Activated naive CD4-positive, alpha-beta T cell treated with anti-CD3 and anti-CD28 coated beads, Interleukin-2, amount 10 ng/mL, durations not matched to agents 7 days and 5 days (primary cell): ENCODE measurements around the gene PCSK6.
"Not testable (repeated sequence)": the region's sequence is repeated elsewhere in the genome, so short reads cannot be mapped to it uniquely, and the experiment has no call there.

Source experiments
- CTCF ChIA-PET: fragments of 350-600 bp; sonication (Branson Sonifier 250); formaldehyde crosslinking; loops from one replicate; lab custom pipeline; 2021; ENCODE audit warnings: antibody characterized with exemption; lab: Charles Lee
- DNase-seq: peaks from one replicate; pipeline ENCODE4 v3.0.0-alpha.2; 2020
- H3K27ac Mint-ChIP-seq: one replicate; pipeline ENCODE4 v1.8.0; 2021; ENCODE audit warnings: mild to moderate bottlenecking, moderate library complexity, mixed read lengths
- H3K27me3 Mint-ChIP-seq: one replicate; pipeline ENCODE4 v1.8.0; 2021; ENCODE audit warnings: mild to moderate bottlenecking, mixed read lengths
- H3K36me3 Mint-ChIP-seq: one replicate; pipeline ENCODE4 v1.8.0; 2021; ENCODE audit warnings: mixed read lengths
- H3K4me1 Mint-ChIP-seq: one replicate; pipeline ENCODE4 v1.8.0; 2021; ENCODE audit warnings: mixed read lengths
- H3K4me3 Mint-ChIP-seq: one replicate; pipeline ENCODE4 v1.8.0; 2021; ENCODE audit warnings: mild to moderate bottlenecking, moderate library complexity, mixed read lengths
- H3K9me3 Mint-ChIP-seq: one replicate; pipeline ENCODE4 v1.8.0; 2021; ENCODE audit warnings: mixed read lengths

Gene PCSK6

DNA sequence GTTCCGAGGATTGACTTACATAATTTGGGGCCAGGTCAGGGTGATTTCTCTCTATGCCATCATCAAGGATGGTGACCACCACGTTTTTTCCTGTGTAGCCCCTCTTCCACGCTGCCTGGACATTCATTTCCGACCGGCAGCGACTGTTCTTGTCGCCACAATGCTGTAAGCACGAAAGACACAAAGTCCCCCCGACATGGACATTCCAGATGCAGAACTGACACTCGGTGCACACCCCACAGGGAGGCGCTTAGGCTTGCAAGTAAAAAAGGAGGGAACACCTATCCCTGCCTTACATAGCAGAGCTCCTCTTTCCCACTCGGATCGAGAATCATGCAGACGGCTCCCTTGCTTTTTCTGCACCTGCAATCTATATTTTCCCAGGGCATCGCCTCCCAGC, 58.2 kb downstream of the PCSK6 start:
- Mint-ChIP-seq H3K36me3 (no peaks in the 10 kb centered on the region), H3K4me1 (no peaks in the 10 kb centered on the region), H3K27me3 (peaks cover 18% of the 10 kb centered on the region), H3K27ac (no peak overlapping the region), H3K9me3 (no peaks in the 10 kb centered on the region), H3K4me3 (no peak overlapping the region)
- DNase-seq: no peak
- CTCF ChIA-PET: no interaction called here

DNA sequence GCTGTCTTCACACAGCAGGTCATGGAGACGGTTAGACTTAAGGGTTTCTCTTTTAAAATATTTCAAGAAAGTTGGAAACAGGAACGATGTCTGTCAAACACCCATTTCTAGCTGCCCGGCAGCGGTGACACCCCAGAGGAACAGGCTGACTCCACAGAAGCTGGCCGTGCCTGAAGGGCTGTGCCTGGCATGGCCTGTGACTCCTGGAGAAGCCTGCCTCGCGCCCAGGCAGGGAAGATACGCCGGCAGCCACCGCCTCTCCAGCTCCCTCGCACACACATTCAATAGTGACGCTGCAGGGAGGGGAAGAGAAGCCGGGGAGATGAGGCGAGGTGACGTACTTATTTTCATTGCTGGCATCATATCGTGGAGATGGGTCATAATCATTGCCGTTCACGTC, 59.9 kb downstream of the PCSK6 start:
- CTCF ChIA-PET: no interaction called here
- Mint-ChIP-seq H3K36me3 (no peaks in the 10 kb centered on the region), H3K9me3 (no peaks in the 10 kb centered on the region), H3K4me3 (no peak overlapping the region), H3K4me1 (no peaks in the 10 kb centered on the region), H3K27ac (no peak overlapping the region), H3K27me3 (peaks cover 20% of the 10 kb centered on the region)
- no peak for DNase-seq

DNA sequence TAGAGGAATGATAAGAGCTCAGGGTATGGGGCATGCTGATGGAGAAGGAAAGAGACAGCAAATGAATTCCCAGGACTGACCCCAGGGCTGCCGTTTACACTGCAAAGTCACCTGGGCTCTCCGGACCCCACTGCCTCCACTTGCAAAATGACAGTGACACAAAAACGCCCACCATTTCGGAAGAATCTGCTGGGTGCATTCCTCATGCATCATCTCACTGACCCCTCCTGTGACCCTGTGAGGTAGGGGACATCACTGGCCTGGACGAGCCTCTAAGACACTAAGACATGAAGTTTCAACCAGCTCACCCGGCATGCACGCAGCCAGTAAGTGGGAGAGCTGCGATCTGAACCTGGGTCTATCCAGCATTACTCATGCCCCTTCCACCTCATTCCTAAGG, 60.3 kb downstream of the PCSK6 start:
- H3K4me3 Mint-ChIP-seq: no peak overlapping the region
- peaks cover 16% of the 10 kb centered on the region for H3K27me3 Mint-ChIP-seq
- H3K4me1 Mint-ChIP-seq: no peaks in the 10 kb centered on the region
- no peaks in the 10 kb centered on the region for H3K36me3 Mint-ChIP-seq
- no peak for DNase-seq
- H3K27ac Mint-ChIP-seq: no peak overlapping the region
- no peaks in the 10 kb centered on the region for H3K9me3 Mint-ChIP-seq
- CTCF ChIA-PET: no interaction called here

DNA sequence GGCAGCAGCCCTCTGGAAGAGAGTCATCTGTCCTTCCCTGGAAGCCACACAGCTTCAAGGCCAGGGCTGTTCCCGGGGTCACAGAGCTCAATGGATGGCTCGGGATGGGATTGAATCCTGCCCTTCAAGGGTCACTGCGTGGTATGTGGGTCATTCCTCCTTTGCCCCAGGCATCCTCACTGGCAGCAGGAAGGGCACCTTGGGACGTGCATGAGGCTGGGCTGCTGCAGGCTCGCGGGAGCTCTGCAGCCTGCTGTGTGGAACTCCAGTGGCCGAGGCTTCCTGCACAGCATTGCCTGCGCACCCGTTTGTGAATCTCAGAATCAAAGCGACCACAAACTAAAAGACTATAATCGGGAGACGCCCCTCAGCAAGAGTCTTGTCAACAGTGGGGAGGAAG, 60.7 kb downstream of the PCSK6 start:
- Mint-ChIP-seq H3K36me3 (no peaks in the 10 kb centered on the region), H3K9me3 (no peaks in the 10 kb centered on the region), H3K27me3 (peaks cover 19% of the 10 kb centered on the region), H3K4me1 (no peaks in the 10 kb centered on the region), H3K4me3 (no peak overlapping the region), H3K27ac (no peak overlapping the region)
- no peak for DNase-seq
- CTCF ChIA-PET: no interaction called here

DNA sequence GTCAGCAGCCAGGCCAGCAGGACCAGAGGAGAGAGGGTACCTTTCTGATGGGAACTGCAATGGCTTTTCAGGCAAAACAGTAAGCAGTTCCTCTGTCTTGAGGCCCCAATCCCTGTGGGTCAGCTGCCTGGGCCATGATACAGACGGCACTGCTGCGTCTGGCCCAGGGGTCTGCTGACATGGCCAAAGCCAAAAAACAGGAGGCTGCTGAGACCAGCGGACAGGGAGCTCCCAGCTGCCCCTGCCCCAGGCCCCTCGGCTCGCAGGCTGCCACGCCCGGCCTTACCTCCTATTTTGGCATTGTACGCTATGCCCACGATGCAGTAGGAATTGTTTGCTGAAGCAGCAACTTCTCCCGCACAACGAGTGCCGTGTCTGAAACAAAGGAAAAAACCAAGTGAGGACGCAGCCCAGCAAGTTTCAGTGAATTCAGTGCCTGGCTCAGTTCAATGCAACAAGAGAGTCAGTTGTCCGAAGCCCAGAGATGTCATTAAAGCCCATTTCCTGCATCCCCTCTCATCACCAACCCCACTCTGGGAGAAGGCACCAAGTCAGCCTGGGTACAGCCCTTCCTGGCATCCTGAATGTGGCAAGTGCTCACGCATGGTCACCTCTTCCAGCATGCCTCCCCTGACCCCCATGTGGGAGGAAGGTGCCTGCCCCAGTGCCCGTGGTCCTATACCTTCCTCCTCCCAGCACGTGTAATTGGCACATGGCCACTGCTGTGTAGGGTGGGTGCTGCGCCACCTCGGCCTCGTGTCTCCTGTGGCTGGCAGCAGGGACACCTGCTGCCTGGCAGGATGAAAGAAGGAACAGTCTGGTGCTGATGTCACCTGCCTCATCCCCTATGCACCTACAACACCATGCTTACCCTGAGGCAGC, 61.7 kb downstream of the PCSK6 start:
- CTCF ChIA-PET: no interaction called here
- Mint-ChIP-seq H3K27ac (no peak overlapping the region), H3K4me3 (no peak overlapping the region), H3K36me3 (no peaks in the 10 kb centered on the region), H3K27me3 (peaks cover 20% of the 10 kb centered on the region), H3K9me3 (no peaks in the 10 kb centered on the region), H3K4me1 (no peaks in the 10 kb centered on the region)
- DNase-seq: no peak

DNA sequence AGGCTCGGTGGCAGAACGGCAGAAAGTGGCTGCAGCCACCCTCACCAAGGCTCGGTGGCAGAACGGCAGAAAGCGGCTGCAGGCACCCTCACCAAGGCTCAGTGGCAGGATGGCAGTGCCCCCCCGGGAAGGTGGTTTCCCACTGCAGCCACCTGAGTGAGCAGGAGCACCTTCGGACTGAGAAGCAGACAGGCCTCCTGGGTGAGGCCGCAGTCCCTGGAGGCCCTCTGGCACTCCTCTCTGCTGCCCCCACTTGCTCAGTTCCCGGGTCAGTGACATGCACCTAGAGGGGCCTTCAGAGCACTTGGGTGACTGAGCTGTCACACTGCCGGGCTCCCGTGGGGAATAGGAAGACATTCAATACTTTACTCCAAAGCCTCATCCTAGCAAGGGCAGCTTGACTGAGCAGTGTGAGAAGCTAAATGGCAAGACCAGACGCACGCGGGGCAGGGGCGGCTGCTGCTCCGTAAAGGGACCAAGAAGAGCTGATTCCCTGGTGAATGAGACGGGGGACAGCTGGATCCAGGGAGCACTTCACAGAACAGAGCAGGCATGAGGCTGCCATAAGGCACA, 62.7 kb downstream of the PCSK6 start:
- no peaks in the 10 kb centered on the region for H3K9me3 Mint-ChIP-seq

DNA sequence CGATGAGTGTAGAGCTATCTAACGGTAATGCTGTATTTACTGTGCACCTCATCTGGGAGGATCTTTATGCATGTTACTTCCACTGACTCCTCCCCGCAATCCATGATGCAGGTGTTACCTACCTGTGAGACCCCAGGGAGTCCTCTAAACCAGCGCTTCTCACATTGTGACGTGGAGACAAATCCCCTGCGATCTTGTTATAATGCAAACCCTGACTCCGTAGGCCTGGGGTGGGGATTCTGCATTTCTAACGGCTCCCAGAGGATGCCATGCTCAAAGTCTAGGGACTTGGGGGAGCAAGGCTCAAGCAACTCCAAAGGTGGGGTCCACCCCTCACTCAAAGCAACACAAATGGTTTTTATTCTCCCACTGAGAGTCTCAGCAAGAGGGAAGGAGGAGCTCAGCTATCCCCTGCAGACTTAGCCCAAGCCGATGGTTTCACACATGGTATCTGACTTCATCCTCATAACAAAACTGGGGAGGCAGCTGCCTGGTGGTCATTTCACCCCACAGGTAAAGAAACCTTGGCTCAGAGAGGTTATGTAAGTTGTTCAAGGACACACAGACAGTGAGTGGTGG, 63.6 kb downstream of the PCSK6 start:
- peaks cover 25% of the 10 kb centered on the region for H3K27me3 Mint-ChIP-seq
- H3K36me3 Mint-ChIP-seq: no peaks in the 10 kb centered on the region
- no peak overlapping the region for H3K4me3 Mint-ChIP-seq
- CTCF ChIA-PET: no interaction called here
- no peak overlapping the region for H3K27ac Mint-ChIP-seq
- H3K4me1 Mint-ChIP-seq: no peaks in the 10 kb centered on the region
- no peak for DNase-seq
- no peaks in the 10 kb centered on the region for H3K9me3 Mint-ChIP-seq

More for the DNA sequence above, 62.7 kb downstream of the PCSK6 start:
- CTCF ChIA-PET: no interaction called here
- Mint-ChIP-seq H3K27ac (no peak overlapping the region), H3K27me3 (peaks cover 29% of the 10 kb centered on the region), H3K4me1 (no peaks in the 10 kb centered on the region), H3K36me3 (no peaks in the 10 kb centered on the region), H3K4me3 (no peak overlapping the region)
- DNase-seq: no peak

DNA sequence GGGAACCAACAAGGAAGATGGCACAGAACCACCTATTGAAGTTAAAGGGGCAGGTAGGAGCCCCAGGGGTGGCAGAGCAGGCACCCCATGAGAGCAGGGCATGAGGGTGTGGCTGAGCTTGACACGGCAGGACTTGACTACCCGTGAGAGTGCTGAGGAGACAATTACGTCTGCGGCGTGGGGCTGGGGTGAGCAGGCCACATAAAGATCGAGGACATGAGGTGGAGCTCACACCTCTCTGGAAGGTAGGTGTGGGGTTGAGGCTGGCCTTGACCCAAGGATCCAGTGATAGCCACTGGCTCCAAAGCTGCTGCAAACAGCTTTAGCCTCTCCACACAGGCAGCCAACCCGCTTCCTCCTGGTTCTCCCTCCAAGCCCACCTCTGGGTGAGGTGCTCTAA, 64.5 kb downstream of the PCSK6 start:
- CTCF ChIA-PET: no interaction called here
- DNase-seq: no peak
- Mint-ChIP-seq H3K27ac (no peak overlapping the region), H3K9me3 (no peaks in the 10 kb centered on the region), H3K4me3 (no peak overlapping the region), H3K27me3 (peaks cover 25% of the 10 kb centered on the region), H3K4me1 (no peaks in the 10 kb centered on the region), H3K36me3 (no peaks in the 10 kb centered on the region)

DNA sequence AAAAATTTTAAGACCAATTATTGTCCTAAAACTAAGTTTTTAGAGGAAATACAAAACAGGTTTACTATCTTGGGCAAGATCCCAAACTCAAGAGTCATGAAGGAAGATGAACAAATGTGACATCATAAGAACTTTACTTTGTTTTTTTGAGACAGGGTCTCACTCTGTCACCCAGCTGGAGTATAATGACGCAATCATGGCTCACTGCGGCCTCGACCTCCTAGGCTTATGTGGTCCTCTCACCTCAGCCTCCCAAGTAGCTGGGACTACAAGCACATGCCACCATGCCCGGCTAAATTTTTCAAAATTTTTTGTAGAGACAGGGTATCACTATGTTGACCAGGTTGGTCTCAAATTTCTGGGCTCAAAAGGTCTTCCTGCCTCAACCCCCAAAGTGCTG, 69.3 kb downstream of the PCSK6 start:
- no peak overlapping the region for H3K27ac Mint-ChIP-seq
- DNase-seq: no peak
- CTCF ChIA-PET: no interaction called here
- no peak overlapping the region for H3K4me3 Mint-ChIP-seq
- H3K36me3 Mint-ChIP-seq: no peaks in the 10 kb centered on the region
- peaks cover 41% of the 10 kb centered on the region for H3K27me3 Mint-ChIP-seq
- H3K4me1 Mint-ChIP-seq: no peaks in the 10 kb centered on the region
- no peaks in the 10 kb centered on the region for H3K9me3 Mint-ChIP-seq

DNA sequence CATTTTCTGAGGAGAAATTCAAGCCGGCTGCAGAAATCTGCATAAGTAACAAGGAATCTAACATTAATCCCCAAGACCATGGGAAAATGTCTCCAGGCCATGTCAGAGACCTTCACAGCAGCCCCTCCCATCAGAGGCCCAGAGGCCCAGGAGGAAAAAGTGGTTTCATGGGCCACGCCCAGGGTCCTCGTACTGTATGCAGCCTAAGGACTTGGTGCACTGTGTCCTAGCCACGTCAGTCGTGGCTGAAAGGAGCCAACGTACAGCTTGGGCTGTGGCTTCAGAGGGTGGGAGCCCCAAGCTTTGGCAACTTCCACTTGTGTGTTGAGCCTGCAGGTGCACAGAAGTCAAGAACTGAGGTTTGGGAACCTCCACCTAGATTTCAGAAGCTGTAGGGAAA, 73.0 kb downstream of the PCSK6 start:
- DNase-seq, CTCF ChIA-PET, H3K36me3 Mint-ChIP-seq, H3K27ac Mint-ChIP-seq, H3K4me3 Mint-ChIP-seq, H3K4me1 Mint-ChIP-seq, H3K9me3 Mint-ChIP-seq: not testable (repeated sequence)
- H3K27me3 Mint-ChIP-seq: peaks cover 25% of the 10 kb centered on the region

DNA sequence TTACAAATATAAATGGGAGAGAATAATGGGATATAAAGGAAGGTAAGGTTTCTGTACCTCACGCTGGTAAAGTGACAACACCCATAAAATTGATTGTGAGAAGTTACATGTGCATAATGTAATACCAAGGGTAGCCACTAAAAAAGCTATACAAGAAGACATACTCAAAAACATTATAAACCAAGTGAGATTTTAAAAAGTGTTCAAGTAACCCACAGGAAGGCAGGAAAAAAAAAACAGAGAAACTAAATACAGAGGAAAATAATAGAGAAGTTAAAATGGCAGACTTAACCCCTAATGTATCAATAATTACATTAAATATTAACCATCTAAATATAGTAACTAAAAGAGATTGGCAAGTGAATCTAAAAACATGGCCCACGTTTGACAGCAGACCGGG, 76.3 kb downstream of the PCSK6 start:
- no peak overlapping the region for H3K27ac Mint-ChIP-seq

DNA sequence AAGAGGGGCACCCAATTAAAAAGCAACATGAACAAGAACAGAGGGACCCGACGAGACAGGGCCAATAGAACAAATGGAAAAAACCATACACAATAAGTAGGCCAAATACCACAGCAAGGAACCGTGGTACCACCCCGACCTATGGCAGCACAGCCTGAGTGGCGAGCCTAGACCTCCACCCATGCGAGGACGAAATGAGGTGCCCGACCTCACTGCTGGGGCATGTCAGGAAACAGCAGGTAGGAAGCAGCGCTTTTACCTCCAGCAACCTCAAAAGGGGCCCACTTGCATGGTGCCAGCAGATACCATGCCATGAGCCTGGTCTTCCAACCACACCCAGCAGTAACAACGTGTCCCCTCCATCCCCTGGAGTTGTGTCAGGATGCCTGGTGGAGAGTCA, 77.9 kb downstream of the PCSK6 start:
- Mint-ChIP-seq H3K36me3 (no peaks in the 10 kb centered on the region), H3K9me3 (no peaks in the 10 kb centered on the region), H3K27ac (no peak overlapping the region), H3K4me1 (no peaks in the 10 kb centered on the region), H3K27me3 (peaks cover 21% of the 10 kb centered on the region), H3K4me3 (no peak overlapping the region)
- CTCF ChIA-PET: no interaction called here
- no peak for DNase-seq

More for the DNA sequence above, 76.3 kb downstream of the PCSK6 start:
- CTCF ChIA-PET: no interaction called here
- DNase-seq: no peak
- Mint-ChIP-seq H3K4me1 (no peaks in the 10 kb centered on the region), H3K4me3 (no peak overlapping the region), H3K27me3 (peaks cover 28% of the 10 kb centered on the region), H3K36me3 (no peaks in the 10 kb centered on the region), H3K9me3 (no peaks in the 10 kb centered on the region)

DNA sequence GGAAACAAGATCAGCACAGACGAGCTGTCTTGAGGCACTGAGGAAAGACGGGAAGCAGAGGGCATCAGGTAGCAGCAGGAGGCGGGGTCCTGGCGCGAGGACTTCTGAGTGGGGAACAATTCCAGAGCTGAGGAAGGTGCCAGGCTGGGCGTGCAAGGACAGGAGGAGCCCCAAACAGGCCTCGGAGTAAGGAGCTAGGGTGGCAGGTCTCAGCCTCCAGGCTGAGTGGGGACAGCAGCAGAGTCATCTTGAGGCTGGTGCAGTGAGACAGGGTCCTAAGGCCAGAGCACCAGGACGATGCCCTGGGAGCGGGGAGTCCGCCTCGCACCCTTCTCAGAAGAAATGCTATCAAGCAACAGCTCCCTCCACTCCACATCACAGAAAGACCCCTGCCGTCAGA, 78.4 kb downstream of the PCSK6 start:
- no peak overlapping the region for H3K4me3 Mint-ChIP-seq
- no peaks in the 10 kb centered on the region for H3K9me3 Mint-ChIP-seq
- DNase-seq: no peak
- CTCF ChIA-PET: no interaction called here
- no peaks in the 10 kb centered on the region for H3K4me1 Mint-ChIP-seq
- no peaks in the 10 kb centered on the region for H3K36me3 Mint-ChIP-seq
- H3K27ac Mint-ChIP-seq: no peak overlapping the region
- H3K27me3 Mint-ChIP-seq: peaks cover 16% of the 10 kb centered on the region

DNA sequence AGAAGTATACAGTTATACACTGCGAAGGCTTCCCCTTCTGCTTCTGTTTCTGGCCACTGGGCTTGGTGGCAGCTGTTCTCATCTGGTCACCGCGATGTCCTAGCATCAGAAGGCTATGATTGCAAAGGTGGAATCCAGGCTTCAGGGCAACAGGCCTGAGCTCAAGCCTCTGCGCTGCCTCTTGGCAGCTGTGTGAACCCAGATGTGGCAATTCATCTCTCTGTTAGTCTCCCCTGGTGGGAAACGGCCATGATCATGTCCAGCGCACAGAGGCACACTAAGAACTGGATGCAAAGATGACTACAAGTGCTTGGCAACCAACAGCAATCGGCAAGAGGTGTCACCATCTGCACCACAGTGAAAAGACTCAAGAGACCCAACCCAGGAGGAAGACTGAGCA, 78.9 kb downstream of the PCSK6 start:
- Mint-ChIP-seq H3K27ac (no peak overlapping the region), H3K4me3 (no peak overlapping the region), H3K4me1 (no peaks in the 10 kb centered on the region), H3K27me3 (peaks cover 11% of the 10 kb centered on the region), H3K36me3 (no peaks in the 10 kb centered on the region), H3K9me3 (no peaks in the 10 kb centered on the region)
- CTCF ChIA-PET: no interaction called here
- DNase-seq: no peak

DNA sequence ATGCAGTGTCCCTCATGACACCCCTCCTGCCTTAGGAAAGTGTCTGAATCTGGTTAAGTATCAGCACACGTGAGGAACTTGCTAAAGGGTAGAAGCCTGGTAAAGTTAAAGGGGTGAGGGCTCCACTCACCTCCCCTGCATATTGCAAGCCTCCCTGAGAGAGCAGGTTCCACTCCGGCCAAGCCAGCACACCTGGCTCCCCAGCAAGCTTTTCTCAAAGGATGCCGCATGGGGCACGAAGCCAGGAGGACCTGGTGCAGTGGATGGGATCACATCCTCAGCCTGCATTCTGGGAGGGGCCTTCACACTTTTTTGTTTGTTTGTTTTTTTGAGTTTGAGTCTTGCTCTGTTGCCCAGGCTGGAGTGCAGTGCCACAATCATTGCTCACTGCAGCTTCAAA, 79.9 kb downstream of the PCSK6 start:
- peaks cover 9% of the 10 kb centered on the region for H3K27me3 Mint-ChIP-seq
- H3K36me3 Mint-ChIP-seq: no peaks in the 10 kb centered on the region
- no peak overlapping the region for H3K4me3 Mint-ChIP-seq
- no peak overlapping the region for H3K27ac Mint-ChIP-seq
- H3K9me3 Mint-ChIP-seq: no peaks in the 10 kb centered on the region
- DNase-seq: no peak
- CTCF ChIA-PET: no interaction called here
- no peaks in the 10 kb centered on the region for H3K4me1 Mint-ChIP-seq
